Heart left ventricle (tissue), 13 donors: Measurements from ENCODE around the gene ARPC5L.

Experiments
- POLR2A ChIP-seq, 2 donors: fragments of 450-650 bp; IDR thresholded peaks; one replicate each; pipeline ENCODE4 v1.6.1; 2017; ENCODE audit warnings: antibody characterized with exemption in 2 of 2, mild to moderate bottlenecking in 2 of 2, moderate library complexity in 2 of 2
- TF ChIP-seq, protein P1 (sequence below), 12 donors: fragments of 200-600 bp; sonication (generic) in 4 of 12; IDR thresholded peaks; one replicate each; pipeline versions ENCODE4 v1.5.0 to v1.8.0; 2018 to 2022; ENCODE audit warnings: antibody characterized with exemption in 12 of 12, mild to moderate bottlenecking in 5 of 12
- donor health status: ischemic (EF 13 %, LVEDD 7.1; RV severe dilation, severe dysfunction).
- donor health status: DM: no; HTN: yes; CAD: no.
- donor health status: DM: no; HTN: no; CAD: no.
- donor health status: ischemic (EF 25% LVEDD 6.9; RV normal size, moderate dysfunction).
- donor health status: ischemic (EF 25% LVEDD 5.7; RV mildly dilated, moderate dysfunction).
- donor health status: ischemic (EF 35%, LVEDD 5.7; RV mildly dilated, moderate dysfunction).
- donor health status: nonischemic (EF 11% LVEDD 7.7; RV severe dilation, severe dysfunction).
- donor health status: DM: yes; HTN: yes; CAD: no.
- donor health status: PGD.
- donor health status: ischemic (EF 29% LVEDD 5.4; RV normal size, mild dysfunction).
- donor health status: nonischemic (EF 23%, LVEDD 6.1; RV moderate dilation, normal function).

DNA sequence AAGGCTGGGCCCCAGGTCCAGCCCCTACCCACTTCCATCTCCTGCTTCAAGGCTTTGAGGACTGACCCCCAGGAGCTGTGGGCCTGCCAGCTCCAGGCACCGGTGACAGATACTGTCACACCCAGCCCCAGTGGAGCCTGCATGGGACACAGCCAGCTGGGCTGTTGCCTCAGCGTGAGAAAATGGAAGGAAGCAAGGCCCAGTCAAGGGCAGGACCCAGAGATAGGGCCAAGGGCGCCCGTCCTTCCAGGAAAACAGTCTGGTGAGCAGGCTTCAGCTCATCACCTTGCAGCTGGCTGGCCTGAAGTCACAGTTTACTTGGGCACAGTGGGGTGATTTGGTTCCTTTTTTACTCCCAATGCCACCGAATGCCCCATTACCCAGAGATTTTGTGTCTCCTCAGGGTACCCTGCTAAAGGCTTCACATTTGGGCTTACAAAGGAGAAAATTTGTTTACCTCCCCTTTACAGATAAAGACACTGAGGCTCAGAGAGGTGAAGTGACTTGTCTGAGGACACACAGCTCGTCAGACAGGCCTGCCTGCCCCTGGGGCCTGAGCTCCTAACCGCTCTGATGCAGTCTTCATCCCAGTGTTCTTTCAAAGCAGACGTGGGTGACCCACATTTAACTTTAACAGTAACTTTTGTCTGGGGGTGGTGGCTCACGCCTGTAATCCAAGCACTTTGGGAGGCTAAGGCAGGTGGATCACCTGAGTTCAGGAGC, 30.1 kb upstream of the ARPC5L start:
- TF ChIP-seq, protein P1, sequence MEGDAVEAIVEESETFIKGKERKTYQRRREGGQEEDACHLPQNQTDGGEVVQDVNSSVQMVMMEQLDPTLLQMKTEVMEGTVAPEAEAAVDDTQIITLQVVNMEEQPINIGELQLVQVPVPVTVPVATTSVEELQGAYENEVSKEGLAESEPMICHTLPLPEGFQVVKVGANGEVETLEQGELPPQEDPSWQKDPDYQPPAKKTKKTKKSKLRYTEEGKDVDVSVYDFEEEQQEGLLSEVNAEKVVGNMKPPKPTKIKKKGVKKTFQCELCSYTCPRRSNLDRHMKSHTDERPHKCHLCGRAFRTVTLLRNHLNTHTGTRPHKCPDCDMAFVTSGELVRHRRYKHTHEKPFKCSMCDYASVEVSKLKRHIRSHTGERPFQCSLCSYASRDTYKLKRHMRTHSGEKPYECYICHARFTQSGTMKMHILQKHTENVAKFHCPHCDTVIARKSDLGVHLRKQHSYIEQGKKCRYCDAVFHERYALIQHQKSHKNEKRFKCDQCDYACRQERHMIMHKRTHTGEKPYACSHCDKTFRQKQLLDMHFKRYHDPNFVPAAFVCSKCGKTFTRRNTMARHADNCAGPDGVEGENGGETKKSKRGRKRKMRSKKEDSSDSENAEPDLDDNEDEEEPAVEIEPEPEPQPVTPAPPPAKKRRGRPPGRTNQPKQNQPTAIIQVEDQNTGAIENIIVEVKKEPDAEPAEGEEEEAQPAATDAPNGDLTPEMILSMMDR (IDR thresholded peaks at IDR 0.05): no peak
- no peak for TF ChIP-seq POLR2A (IDR thresholded peaks at IDR 0.05)
